Neural crest cell (in vitro differentiated cells): ENCODE data around the gene MTM1. TPM values are rescaled to one million over a fixed set of nuclear protein-coding genes. Genes with fewer than 3 reads are reported as not detected.

Source experiments
- DNase-seq: peaks from one replicate; pipeline ENCODE4 v3.0.0; 2021; ENCODE audit warnings: low read depth, mixed read lengths, low spot score
- H3K27ac Mint-ChIP-seq: one replicate; pipeline ENCODE4 v1.8.0; 2021; ENCODE audit warnings: mild to moderate bottlenecking, mixed read lengths; ENCODE audit not compliant: unreplicated experiment
- H3K27me3 Mint-ChIP-seq: 2 replicates; pipeline ENCODE4 v1.8.0; 2021; ENCODE audit warnings: low read depth, mild to moderate bottlenecking, mixed read lengths
- H3K36me3 Mint-ChIP-seq: 2 replicates; pipeline ENCODE4 v1.8.0; 2021; ENCODE audit warnings: low read depth, mild to moderate bottlenecking, mixed read lengths
- H3K4me1 Mint-ChIP-seq: 2 replicates; pipeline ENCODE4 v1.8.0; 2021; ENCODE audit warnings: mixed read lengths
- H3K4me3 Mint-ChIP-seq: one replicate; pipeline ENCODE4 v1.8.0; 2021; ENCODE audit warnings: mild to moderate bottlenecking, mixed read lengths
- H3K9me3 Mint-ChIP-seq: 2 replicates; pipeline ENCODE4 v1.8.0; 2021; ENCODE audit warnings: mixed read lengths
- CTCF ChIP-seq: fragments of 200-600 bp; sonication (generic); conservative IDR thresholded peaks from 2 replicates; pipeline ENCODE4 v1.5.0; 2021; ENCODE audit warnings: antibody characterized with exemption, mild to moderate bottlenecking
- total RNA-seq: library from RNA; stranded (reverse); gene quantifications from 2 replicates; pipeline ENCODE4 v1.2.1, GENCODE V29; 2021

Gene MTM1
- total RNA-seq, 1 donor from 2014 or later: 6.2 TPM

DNA sequence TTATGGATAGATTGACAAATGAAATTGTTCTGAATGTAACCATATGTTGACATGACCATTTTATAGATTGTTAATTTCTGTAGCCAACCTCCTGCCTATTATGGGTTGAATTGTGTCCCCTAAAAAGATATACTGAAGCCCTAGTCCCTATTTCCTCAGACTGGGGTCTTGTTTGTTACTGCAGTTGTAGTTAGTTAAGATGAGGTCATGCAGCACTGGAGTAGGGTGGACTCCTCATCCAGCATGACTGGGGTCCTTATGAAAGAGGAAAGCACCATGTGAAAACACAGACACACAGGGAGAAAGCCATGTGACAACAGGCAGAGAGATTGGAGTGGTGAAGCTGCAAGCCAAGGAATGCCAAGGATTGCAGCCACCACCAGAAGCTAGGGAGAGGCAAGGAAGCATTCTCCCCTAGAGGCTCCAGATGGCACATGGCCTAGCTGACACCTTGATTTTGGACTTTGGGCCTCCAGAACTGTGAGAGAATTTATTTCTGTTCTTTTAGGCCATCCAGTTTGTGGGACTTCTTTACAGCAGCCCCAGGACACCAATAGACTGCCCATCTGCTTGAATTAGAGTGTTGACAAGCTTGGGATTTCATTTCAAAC lies 14.0 kb downstream of the MTM1 start:
- Mint-ChIP-seq H3K4me1 (no peaks in the 10 kb centered on the region), H3K9me3 (peaks cover 2% of the 10 kb centered on the region), H3K27ac (no peak overlapping the region), H3K27me3 (no peaks in the 10 kb centered on the region), H3K36me3 (peaks cover 5% of the 10 kb centered on the region), H3K4me3 (no peak overlapping the region)
- no peak for TF ChIP-seq CTCF
- no peak for DNase-seq

GRCh38 chrX:150587585-150588503 lies 19.4 kb downstream of the MTM1 start:
- no peak overlapping the region for H3K27ac Mint-ChIP-seq
- DNase-seq: no peak
- H3K27me3 Mint-ChIP-seq: no peaks in the 10 kb centered on the region
- peaks cover 5% of the 10 kb centered on the region for H3K9me3 Mint-ChIP-seq
- H3K4me3 Mint-ChIP-seq: no peak overlapping the region
- no peaks in the 10 kb centered on the region for H3K4me1 Mint-ChIP-seq
- TF ChIP-seq CTCF: peak; percentile 68
- no peaks in the 10 kb centered on the region for H3K36me3 Mint-ChIP-seq

DNA sequence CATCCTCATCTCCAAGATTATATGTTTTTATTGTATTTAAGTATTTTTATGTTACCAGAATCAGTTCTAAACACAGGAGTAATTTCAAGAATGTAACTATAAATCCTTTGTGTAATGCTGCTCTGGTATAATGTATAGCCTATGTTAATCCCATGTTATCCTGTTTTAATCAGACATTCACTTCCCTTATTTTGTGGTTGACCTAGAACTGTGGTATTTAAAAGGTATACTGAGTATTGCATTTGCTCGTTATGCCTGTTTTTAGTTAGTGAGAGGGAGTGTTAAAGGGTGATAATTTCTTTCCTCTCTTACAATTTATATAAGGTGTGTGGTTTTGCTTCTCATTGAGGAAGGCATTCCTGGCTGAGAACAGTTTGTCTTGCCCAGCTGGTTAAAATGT lies 26.2 kb downstream of the MTM1 start:
- Mint-ChIP-seq H3K4me3 (no peak overlapping the region), H3K27me3 (no peaks in the 10 kb centered on the region), H3K27ac (no peak overlapping the region), H3K9me3 (no peaks in the 10 kb centered on the region), H3K36me3 (no peaks in the 10 kb centered on the region), H3K4me1 (no peaks in the 10 kb centered on the region)
- no peak for DNase-seq
- no peak for TF ChIP-seq CTCF

GRCh38 chrX:150599226-150599625 lies 30.8 kb downstream of the MTM1 start:
- no peaks in the 10 kb centered on the region for H3K27me3 Mint-ChIP-seq
- DNase-seq: no peak
- no peak overlapping the region for H3K27ac Mint-ChIP-seq
- peaks cover 8% of the 10 kb centered on the region for H3K9me3 Mint-ChIP-seq
- H3K4me1 Mint-ChIP-seq: no peaks in the 10 kb centered on the region
- no peak overlapping the region for H3K4me3 Mint-ChIP-seq
- TF ChIP-seq CTCF: no peak
- peaks cover 22% of the 10 kb centered on the region for H3K36me3 Mint-ChIP-seq

- H3K27me3 Mint-ChIP-seq: no peaks in the 10 kb centered on the region
- TF ChIP-seq CTCF: no peak
- H3K27ac Mint-ChIP-seq: no peak overlapping the region
- no peak overlapping the region for H3K4me3 Mint-ChIP-seq
- no peak for DNase-seq
- peaks cover 13% of the 10 kb centered on the region for H3K9me3 Mint-ChIP-seq
- H3K36me3 Mint-ChIP-seq: peaks cover 28% of the 10 kb centered on the region
- H3K4me1 Mint-ChIP-seq: no peaks in the 10 kb centered on the region
Measured at GRCh38 chrX:150602296-150602695, 33.9 kb downstream of the MTM1 start.
